BE2C (cell line): Measurements from ENCODE around the gene CBLIF.
"Not testable (repeated sequence)": the region's sequence is repeated elsewhere in the genome, so short reads cannot be mapped to it uniquely, and the experiment has no call there.

Experiments
- DNase-seq: peaks from one replicate; pipeline ENCODE4 v3.0.0-alpha.2; 2020
- H3K27me3 ChIP-seq: fragments of 250-450 bp; sonication (Bioruptor Pico); 2 replicates; pipeline ENCODE4 v1.5.1; 2020; ENCODE audit warnings: mild to moderate bottlenecking
- H3K36me3 ChIP-seq: fragments of 250-450 bp; sonication (Bioruptor Pico); 2 replicates; pipeline ENCODE4 v1.5.1; 2020; ENCODE audit warnings: mild to moderate bottlenecking
- H3K4me1 ChIP-seq: fragments of 250-450 bp; sonication (Bioruptor Pico); 2 replicates; pipeline ENCODE4 v1.5.1; 2020
- H3K4me3 ChIP-seq: 2 replicates; pipeline ENCODE4 v1.5.1; 2011; ENCODE audit warnings: low read depth, low read length
- H3K9me3 ChIP-seq: fragments of 250-450 bp; sonication (Bioruptor Pico); 2 replicates; pipeline ENCODE4 v1.5.1; 2020
- TF ChIP-seq, protein P1 (sequence below): IDR thresholded peaks from 2 replicates; pipeline ENCODE4 v1.5.1; 2012; ENCODE audit warnings: mild to moderate bottlenecking, low read depth, low read length

CBLIF gene

DNA sequence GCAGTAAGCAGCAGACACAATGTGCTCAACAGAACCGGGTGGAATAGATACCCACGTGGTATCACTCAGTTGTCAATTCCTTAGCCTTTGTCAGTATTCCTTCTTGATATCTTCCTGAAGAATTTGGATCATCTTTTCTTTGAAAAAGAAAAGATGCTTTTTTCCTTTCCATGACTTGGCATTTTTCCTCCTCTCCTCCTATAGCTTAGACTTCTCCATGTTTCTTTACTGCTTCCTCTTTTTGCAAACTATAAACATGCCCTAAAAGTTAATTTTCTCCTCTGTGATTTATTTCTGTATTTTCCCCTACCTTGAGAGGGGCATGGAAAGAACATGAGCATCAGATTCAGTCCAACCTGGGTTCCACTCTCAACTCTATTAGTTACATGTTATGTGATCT is 11.7 kb downstream of the CBLIF start:
- TF ChIP-seq, protein P1, sequence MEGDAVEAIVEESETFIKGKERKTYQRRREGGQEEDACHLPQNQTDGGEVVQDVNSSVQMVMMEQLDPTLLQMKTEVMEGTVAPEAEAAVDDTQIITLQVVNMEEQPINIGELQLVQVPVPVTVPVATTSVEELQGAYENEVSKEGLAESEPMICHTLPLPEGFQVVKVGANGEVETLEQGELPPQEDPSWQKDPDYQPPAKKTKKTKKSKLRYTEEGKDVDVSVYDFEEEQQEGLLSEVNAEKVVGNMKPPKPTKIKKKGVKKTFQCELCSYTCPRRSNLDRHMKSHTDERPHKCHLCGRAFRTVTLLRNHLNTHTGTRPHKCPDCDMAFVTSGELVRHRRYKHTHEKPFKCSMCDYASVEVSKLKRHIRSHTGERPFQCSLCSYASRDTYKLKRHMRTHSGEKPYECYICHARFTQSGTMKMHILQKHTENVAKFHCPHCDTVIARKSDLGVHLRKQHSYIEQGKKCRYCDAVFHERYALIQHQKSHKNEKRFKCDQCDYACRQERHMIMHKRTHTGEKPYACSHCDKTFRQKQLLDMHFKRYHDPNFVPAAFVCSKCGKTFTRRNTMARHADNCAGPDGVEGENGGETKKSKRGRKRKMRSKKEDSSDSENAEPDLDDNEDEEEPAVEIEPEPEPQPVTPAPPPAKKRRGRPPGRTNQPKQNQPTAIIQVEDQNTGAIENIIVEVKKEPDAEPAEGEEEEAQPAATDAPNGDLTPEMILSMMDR: no peak
- DNase-seq: no peak
- no peaks in the 10 kb centered on the region for H3K4me1 ChIP-seq

DNA sequence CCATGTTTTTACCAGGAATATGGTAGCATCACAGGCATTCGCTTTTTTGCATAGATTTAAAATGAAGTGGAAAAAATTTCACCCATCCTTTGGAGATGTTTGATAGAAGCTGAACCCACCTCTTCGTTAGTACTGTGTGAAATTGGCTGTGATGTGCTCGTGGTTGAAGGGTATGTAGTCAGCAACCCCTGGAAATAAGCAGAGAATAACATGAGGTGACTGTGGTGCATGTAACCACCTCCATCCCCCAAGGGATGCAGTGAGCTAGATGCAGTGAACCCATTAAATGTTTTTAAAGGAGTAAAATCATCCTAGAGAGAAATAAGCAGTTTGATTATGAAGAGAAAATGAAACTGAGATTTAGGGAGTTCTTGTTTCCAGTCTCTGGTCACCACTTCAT is 15.9 kb downstream of the CBLIF start:
- TF ChIP-seq, protein P1: no peak
- Histone ChIP-seq H3K4me3 (no peak overlapping the region), H3K36me3 (no peaks in the 10 kb centered on the region), H3K9me3 (no peaks in the 10 kb centered on the region), H3K27me3 (no peaks in the 10 kb centered on the region), H3K4me1 (no peaks in the 10 kb centered on the region)
- DNase-seq: no peak

More for the DNA sequence above, 11.7 kb downstream of the CBLIF start:
- no peak overlapping the region for H3K4me3 ChIP-seq
- no peaks in the 10 kb centered on the region for H3K36me3 ChIP-seq
- H3K27me3 ChIP-seq: no peaks in the 10 kb centered on the region
- no peaks in the 10 kb centered on the region for H3K9me3 ChIP-seq

- no peak overlapping the region for H3K4me3 ChIP-seq
- TF ChIP-seq, protein P1: peak; percentile 52
- H3K4me1 ChIP-seq: no peaks in the 10 kb centered on the region
- no peaks in the 10 kb centered on the region for H3K36me3 ChIP-seq
- peak; percentile 12 for DNase-seq
- no peaks in the 10 kb centered on the region for H3K27me3 ChIP-seq
- no peaks in the 10 kb centered on the region for H3K9me3 ChIP-seq
Measured at GRCh38 chr11:59822989-59823566, 22.2 kb downstream of the CBLIF start.

DNA sequence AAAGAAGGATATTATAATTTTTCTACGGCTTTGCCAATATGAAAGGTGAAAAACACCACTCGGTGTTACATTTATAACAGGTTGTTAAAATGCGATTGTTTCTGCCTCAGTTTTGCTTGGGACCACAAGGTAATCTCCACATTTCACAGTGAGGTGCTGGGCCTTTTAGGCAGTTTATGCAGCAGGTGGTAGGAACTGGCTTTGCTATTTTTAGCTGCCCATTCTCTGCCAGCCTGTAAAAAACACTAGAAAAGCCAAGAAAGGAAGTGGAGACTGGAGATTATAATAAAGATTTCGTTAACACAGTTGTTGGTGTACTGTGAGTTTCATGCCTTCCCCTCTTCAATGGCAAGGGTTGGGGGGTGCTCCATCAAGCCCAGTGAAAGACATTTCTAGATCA is 26.7 kb downstream of the CBLIF start:
- no peak for DNase-seq
- TF ChIP-seq, protein P1: no peak
- Histone ChIP-seq H3K4me1 (no peaks in the 10 kb centered on the region), H3K9me3 (no peaks in the 10 kb centered on the region), H3K27me3 (no peaks in the 10 kb centered on the region), H3K36me3 (no peaks in the 10 kb centered on the region), H3K4me3 (no peak overlapping the region)

DNA sequence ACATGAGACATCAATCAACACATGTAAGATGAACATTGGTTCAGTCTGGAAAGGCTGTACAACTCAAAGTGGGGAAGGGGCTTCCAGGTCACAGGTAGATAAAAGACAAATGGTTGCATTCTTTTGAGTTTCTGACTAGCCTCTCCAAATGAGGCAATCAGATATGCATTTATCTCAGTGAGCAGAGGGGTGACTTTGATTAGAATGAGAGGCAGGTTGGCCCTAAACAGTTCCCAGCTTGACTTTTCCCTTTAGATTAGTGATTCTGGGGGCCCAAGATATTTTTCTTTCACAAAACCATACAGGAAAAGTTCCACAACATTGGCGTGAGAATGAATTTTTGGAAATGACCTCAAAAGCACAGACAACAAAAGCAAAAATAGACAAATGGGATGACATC is 28.9 kb downstream of the CBLIF start:
- H3K4me3 ChIP-seq, DNase-seq, H3K27me3 ChIP-seq, H3K36me3 ChIP-seq, H3K9me3 ChIP-seq, H3K4me1 ChIP-seq: not testable (repeated sequence)

- DNase-seq: no peak
- H3K27me3 ChIP-seq: no peaks in the 10 kb centered on the region
- no peaks in the 10 kb centered on the region for H3K36me3 ChIP-seq
- no peaks in the 10 kb centered on the region for H3K9me3 ChIP-seq
- TF ChIP-seq, protein P1: no peak
- no peaks in the 10 kb centered on the region for H3K4me1 ChIP-seq
- no peak overlapping the region for H3K4me3 ChIP-seq
Measured at GRCh38 chr11:59815754-59816153, 29.5 kb downstream of the CBLIF start.

- H3K36me3 ChIP-seq: no peaks in the 10 kb centered on the region
- H3K9me3 ChIP-seq: no peaks in the 10 kb centered on the region; the same call in 1 of the 2 replicates
- no peak overlapping the region for H3K4me3 ChIP-seq
- no peaks in the 10 kb centered on the region for H3K4me1 ChIP-seq
- TF ChIP-seq, protein P1: no peak
- no peaks in the 10 kb centered on the region for H3K27me3 ChIP-seq
- no peak for DNase-seq
Measured at GRCh38 chr11:59814021-59814420, 31.3 kb downstream of the CBLIF start.
